ENCODE measurements around the gene RTN4RL1.

RTN4RL1 gene

DNA sequence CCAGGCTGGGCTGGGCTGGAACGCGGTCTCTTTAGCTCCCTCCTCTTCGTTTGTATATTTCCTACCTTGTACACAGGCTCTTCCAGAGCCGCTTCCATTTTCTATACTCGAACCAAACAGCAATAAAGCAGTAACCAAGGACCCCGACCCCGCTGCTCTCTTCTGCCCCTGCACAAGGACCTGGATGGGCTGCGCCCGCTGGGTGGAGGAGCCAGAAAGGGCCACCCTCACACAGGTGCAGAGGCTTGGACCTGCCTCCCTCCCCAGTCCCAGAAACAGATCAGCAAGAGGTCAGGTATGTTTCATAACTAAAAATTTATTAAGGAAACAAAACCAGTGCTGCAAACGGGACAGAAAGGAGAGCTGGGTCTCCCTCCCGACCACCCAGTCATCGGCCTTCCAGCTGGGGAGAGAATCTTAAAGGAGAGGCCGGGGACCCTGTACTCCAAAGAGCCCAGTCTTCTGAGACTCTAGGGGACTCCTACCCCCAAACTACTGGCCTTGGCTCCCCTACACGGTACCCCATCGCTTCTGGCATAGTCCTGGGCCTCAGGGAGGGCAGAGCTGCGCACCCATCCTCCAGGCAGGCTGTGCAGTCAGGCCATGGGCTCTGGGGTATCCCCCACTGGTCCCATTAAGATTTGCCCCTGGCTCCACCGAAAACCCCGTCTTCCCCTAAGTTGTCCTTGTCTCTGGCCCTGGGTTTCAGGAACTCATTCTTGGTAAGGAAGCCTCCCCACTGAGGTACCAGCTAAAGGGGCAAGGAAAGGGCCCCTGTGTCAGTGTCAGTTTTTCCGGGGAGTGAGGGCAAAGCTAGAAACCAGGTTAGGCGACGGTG is 34.6 kb upstream of the RTN4RL1 start:
- no peak for DNase-seq

DNA sequence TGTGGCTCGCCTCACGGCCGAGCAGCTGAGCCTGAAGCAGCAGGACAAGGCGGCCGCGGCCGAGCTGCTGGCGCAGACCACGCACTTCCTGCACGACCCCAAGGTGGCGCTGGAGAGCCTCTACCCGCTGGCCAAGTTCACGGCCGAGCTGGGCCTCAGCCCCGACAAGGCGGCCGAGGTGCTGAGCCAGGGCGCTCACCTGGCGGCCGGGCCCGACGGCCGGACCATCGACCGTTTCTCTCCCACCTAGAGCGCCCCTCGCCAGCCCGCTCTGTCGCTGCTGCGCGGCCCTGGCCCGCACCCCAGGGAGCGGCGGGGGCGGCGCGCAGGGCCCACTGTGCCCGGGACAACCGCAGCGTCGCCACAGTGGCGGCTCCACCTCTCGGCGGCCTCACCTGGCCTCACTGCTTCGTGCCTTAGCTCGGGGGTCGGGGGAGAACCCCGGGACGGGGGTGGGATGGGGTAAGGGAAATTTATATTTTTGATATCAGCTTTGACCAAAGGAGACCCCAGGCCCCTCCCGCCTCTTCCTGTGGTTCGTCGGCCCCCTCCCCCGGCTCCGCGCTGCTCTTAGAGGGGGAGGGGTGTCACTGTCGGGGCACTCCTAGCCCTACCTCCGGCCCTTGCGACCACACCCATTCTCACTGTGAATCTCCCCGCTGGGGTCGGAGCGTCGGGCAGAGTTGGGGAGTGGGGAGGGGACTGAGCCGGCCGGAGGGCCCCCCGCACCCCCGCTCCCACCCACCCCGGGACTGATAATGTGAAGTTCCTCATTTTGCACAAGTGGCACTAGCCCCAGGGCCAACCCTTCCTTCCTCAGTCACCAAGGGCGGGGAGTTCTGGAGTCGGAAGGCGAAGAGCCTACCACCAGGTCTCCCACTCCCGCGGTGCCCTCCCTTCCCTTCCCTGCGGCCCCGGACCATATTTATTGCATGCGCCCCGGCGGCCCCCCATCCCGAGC is 33.7 kb upstream of the RTN4RL1 start:
- DNase-seq, result no peak

DNA sequence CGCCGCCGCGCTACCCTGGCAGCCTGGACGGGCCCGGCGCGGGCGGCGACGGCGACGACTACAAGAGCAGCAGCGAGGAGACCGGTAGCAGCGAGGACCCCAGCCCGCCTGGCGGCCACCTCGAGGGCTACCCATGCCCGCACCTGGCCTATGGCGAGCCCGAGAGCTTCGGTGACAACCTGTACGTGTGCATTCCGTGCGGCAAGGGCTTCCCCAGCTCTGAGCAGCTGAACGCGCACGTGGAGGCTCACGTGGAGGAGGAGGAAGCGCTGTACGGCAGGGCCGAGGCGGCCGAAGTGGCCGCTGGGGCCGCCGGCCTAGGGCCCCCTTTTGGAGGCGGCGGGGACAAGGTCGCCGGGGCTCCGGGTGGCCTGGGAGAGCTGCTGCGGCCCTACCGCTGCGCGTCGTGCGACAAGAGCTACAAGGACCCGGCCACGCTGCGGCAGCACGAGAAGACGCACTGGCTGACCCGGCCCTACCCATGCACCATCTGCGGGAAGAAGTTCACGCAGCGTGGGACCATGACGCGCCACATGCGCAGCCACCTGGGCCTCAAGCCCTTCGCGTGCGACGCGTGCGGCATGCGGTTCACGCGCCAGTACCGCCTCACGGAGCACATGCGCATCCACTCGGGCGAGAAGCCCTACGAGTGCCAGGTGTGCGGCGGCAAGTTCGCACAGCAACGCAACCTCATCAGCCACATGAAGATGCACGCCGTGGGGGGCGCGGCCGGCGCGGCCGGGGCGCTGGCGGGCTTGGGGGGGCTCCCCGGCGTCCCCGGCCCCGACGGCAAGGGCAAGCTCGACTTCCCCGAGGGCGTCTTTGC is 32.8 kb upstream of the RTN4RL1 start:
- DNase-seq, result no peak

DNA sequence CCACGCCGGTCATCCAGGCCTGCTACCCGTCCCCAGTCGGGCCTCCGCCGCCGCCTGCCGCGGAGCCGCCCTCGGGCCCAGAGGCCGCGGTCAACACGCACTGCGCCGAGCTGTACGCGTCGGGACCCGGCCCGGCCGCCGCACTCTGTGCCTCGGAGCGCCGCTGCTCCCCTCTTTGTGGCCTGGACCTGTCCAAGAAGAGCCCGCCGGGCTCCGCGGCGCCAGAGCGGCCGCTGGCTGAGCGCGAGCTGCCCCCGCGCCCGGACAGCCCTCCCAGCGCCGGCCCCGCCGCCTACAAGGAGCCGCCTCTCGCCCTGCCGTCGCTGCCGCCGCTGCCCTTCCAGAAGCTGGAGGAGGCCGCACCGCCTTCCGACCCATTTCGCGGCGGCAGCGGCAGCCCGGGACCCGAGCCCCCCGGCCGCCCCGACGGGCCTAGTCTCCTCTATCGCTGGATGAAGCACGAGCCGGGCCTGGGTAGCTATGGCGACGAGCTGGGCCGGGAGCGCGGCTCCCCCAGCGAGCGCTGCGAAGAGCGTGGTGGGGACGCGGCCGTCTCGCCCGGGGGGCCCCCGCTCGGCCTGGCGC is 32.1 kb upstream of the RTN4RL1 start:
- no peak for DNase-seq

DNA sequence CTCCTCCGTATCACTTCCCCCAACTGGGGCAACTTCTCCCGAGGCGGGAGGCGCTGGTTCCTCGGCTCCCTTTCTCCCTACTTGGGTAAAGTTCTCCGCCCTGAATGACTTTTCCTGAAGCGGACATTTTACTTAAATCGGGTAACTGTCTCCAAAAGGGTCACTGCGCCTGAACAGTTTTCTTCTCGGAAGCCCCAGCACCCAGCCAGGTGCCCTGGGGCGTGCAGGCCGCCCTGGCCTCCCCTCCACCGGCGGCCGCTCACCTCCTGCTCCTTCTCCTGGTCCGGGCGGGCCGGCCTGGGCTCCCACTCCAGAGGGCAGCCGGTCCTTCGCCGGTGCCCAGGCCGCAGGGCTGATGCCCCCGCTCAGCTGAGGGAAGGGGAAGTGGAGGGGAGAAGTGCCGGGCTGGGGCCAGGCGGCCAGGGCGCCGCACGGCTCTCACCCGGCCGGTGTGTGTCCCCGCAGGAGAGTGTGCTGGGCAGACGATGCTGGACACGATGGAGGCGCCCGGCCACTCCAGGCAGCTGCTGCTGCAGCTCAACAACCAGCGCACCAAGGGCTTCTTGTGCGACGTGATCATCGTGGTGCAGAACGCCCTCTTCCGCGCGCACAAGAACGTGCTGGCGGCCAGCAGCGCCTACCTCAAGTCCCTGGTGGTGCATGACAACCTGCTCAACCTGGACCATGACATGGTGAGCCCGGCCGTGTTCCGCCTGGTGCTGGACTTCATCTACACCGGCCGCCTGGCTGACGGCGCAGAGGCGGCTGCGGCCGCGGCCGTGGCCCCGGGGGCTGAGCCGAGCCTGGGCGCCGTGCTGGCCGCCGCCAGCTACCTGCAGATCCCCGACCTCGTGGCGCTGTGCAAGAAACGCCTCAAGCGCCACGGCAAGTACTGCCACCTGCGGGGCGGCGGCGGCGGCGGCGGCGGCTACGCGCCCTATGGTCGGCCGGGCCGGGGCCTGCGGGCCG is 31.4 kb upstream of the RTN4RL1 start:
- no peak for DNase-seq

DNA sequence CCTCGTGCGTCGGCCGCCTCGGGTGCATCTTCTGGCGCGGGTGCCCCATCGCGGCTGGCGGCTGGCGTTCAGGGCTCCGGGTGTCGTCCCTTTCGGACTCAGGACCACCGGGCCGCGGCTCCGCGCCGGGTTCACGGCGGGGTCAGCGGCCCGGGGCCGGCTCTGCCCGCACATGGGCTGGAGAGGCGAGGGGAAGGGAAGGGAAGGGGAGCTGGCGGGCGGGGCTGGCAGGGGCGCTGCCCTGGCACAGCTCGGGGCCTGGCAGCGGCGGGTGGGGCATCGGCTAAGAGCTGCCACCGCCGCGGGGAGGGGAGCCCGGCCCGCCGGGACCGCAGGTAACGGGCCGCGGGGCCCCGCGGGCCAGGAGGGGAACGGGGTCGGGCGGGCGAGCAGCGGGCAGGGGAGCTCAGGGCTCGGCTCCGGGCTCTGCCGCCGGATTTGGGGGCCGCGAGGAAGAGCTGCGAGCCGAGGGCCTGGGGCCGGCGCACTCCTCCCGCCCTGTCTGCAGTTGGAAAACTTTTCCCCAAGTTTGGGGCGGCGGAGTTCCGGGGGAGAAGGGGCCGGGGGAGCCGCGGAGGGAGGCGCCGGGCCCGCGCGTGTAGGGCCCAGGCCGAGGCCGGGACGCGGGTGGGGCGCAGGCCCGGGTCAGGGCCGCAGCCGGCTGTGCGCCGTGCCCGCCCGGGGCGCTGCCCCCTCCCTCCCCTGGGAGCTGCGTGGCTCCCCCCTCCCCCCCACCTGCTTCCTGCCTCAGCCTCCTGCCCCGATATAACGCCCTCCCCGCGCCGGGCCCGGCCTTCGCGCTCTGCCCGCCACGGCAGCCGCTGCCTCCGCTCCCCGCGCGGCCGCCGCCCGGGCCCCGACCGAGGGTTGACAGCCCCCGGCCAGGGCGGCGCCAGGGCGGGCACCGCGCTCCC is 30.4 kb upstream of the RTN4RL1 start:
- DNase-seq, result no peak

DNA sequence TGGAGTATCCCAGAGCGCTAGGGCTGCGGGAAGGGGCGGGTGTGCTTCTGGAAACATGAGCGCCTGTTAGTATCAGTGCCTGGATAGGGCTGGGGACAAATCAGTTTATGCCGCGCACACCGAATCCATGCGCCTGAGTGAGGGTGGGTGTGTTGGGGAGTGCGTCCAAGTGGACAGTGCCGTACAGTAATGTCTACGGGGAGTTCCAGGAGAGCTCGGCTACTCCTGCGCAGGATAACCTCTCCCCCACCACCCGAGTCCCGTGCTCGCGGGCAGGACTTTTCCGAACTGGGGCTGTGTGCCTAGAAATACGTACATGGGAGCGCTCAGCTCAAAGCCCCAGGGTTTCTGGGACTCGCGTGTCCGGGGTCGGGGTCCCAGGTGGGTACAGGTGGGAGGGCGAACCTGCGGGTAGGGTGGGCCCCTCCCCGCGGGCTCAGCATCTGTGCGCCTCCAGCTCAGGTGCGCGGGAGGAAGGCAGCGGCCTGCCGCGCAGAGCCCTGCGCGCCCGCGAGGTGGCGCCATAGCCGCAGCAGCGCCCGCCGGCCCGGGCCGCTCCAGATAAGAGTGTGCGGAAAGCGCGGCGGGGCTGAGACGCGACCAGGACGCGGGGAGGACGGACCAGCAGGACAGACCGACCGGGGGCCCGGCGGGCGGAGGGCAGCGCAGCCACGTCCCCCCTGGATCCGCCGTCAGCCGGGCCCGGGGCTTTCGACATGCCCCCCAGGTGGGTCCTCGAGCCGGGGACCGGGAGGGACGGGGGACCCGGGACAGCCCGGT is 29.6 kb upstream of the RTN4RL1 start, which contains the start of gene HIC1:
HIC1 (plus strand) TSS at position 592 of the 780 bp plus-strand sequence. CDS start 1,588 bp downstream, outside the sequence.
- peak; percentile 18 to 35 for DNase-seq

DNA sequence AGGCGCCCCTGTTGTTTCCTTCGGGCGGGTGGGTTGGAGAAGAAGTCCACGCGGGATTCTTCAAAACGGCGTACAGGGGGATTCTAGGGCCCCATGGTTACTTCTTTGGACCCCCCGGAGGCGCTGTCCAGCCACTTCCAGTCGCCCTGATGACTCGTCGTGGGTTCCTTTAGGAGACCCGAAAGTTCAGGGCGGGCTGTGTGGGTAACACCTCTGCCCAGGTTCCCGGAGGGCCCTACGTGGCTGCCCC is 29.1 kb upstream of the RTN4RL1 start:
- DNase-seq, result no peak

DNA sequence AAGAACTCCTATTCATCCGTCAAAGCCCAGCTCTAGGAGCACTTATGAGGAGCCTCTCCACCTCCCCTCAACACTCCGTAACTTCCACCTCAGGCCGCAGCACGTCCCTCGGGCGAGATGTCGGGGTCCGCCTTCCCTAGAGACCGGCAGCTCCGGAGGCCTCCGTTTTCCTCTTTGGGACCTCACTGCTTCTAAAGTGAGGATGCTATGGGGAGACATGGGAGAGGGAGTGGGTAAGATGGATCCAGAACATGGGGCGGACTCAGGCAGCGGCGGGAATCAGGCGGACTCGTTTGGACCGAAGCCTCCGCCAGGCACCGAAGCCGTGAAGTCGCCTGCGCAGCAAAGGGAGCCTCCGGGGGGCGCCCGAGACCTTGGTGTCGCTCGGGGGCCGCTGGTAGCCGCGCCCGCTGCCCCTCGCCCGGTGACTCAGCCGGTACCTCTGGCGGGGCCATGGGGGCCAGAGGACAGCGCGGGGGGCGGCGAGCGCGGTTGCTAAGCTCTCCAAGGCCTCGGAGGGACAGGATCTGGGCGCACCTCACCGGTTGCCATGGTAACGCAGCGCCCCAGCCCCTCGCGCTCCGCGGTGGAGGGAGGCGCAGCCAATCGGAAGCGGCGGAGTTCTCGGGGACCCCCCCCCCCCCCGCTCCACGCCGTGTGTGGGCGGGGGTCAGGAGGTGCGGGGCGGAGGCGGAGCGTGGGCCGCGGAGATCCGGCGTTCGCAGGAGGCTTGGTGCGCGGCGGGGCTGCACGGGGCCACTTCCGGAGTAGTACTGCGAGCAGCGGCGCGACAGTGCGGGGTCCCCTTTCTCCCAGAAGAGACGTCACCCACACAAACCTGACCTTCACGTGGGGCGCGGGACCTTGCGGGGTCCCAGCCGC is 28.5 kb upstream of the RTN4RL1 start:
- peak; percentile 17 to 61 for DNase-seq

DNA sequence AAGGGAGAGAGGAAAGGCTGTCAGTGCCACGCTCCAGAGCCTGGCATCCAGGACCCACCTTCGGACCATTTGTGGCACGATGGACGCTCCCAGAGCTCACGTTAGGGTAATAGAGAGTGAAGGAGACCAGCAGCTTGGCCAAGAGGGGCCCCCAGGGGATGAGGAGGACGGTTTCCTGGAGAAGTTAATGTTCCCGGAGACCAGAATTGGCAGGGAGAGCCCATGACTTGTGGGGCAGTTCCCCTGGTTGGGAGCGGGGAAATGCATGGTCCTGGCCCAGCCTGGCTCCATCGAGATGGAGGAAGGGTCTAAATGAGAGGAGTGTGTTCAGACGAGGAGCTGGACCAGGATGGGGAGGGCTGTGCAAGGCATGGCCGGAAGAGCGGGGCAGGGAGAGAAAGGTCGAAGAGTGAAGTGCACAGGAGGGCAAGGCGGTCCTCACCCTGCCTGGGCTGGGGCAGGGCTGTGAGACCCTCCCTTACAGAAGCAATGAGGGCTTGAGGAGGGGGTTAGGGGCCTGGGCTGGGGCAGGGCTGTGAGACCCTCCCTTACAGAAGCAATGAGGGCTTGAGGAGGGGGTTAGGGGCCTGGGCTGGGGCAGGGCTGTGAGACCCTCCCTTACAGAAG is 26.9 kb upstream of the RTN4RL1 start:
- DNase-seq, result no peak

DNA sequence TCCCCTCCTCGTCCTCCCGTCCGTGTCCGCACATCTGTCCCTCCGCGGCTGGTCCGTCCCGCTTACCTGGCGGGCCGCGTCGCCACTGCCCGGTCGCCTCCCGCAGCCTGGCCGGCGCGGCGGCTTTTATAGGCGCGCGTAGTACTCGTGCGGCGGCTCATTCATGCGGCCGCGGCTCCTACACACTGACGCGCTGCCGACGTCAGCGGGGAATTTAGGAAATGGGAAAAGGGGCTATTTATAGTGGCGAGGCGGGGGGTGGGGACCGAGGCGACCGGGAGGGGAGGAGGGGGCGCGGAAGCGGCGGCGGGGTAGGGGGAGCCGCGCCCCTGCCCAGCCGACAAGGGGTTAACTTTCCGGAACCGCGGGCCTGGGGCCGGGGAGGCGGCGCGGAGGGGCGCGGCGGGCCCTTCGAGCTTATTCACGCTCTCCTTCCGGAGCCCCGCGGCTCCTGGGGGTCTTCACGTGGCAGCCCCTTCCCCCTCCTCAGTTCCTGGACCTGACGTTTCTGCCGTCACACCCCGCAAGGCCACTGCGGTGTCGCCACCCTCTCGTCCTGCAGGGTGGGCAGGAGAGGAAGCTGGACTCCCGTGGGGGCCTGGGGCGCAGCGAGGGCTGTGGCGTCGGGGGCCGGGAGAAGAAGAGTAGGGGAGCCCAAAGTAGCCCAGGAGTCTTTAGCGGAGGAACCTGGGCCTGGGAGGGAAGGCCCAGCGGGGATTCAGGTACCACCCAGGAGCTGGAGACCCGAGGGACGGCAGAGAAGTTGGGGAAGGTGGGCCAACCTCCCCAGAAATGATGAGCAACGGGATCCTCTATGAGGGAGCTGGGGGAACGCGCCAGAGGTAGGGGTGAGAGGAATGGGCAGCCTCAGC is 26.2 kb upstream of the RTN4RL1 start:
- DNase-seq, result no peak

DNA sequence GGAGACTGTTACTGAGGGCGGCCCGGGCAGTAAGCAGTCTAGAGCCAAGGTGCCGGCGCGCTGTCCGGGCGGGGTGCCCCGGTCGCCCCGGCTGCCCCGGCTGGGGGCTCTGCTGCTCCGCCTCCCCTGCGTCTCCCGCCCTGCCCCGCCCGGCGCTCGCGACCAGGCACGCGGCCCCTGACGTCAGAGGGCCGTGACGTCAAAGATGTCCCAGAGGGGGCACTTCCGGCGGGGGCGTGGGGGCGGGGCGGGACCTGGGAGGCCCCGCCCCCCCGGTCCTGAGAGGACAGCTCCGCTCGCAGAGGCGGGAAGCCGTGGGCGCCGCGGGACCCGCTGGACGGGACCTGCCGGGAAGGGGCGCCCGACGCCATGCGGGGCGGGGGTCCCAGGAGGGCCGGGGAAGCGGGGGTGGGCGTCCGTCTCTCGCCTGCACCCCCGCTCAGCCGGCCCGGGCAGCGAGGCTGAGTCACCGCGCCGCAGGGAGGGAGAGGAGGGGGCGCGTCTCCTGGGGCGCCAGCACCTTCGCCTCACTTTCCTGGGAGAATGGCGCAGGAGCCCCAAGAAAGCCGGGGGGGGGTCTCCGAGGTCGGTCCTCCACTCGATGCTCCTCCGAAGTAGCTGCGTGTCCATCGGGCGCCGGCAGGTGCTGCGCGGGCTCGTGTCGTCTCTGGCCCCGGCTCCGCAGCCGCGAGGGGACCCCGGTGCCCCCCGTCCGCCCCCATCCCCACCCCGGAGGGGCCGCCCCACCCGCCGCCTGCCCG is 25.3 kb upstream of the RTN4RL1 start:
- peak in 1 of 2 donors; percentile 36 for DNase-seq

DNA sequence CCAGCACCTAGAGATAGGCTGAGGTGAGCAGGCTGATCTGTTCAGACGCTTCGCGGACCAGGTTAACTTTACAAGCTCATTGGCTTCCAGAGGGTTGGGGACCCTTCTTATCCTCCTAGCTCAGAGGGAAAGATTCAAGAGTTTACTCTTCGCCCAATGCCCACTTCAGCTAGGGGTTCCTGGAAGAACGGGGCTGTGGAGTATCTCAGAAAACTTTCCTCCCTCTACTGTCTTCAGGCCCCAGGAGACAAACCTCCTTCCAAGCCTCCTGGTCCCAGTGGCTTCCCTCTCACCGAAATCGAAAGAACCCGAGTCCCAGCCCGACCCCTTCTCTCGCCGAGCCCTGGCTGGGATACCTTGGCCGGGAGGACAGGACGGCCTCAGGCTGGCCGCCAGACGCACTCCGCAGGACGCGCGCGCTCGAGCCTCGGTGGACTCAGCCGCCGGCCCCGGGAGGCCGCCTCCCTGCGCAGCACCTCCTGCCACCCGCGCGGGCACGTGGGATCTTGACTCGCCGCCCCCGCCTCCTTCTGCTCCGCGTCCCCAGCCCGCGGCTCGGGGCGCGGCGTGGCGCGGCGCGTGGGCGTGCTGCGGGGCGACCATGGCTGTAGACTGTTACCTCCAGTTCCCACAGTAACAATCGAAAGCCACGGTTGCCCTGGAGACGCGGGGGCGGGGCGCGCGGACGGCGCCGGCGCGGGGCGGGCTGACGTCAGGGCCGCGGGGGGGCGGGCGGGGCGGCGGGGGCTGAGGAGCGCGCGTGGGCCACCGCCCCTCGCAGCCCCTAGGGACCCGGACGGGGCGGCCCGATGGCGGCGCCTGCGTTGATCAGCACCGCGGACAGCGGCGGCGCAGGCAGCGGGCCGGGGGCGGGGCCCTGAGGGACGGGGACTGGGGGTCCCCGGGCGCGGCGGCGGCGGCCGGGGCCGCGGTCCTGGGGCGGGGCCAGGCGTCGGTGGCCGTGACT is 24.5 kb upstream of the RTN4RL1 start:
- DNase-seq, result peak; percentile 54 to 59

DNA sequence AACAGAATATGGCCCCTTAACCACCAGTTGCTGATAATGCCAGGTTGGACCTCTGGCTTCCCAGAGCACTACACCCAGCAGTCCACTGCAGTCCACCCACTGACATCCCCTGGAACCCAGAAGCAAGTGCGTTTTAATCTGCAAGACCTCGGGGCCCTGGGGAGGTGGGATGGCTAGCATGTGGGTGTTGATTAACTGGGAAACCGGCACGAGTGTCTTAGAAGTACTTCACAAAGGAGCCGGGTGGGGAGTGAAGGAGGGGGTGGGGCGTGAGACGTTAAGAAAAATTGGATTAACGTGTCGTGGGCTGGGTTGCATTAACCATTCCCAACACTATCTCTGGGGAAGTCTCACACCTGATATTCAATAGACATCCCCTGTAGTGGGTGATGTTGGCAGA is 23.7 kb upstream of the RTN4RL1 start:
- DNase-seq, result no peak

DNA sequence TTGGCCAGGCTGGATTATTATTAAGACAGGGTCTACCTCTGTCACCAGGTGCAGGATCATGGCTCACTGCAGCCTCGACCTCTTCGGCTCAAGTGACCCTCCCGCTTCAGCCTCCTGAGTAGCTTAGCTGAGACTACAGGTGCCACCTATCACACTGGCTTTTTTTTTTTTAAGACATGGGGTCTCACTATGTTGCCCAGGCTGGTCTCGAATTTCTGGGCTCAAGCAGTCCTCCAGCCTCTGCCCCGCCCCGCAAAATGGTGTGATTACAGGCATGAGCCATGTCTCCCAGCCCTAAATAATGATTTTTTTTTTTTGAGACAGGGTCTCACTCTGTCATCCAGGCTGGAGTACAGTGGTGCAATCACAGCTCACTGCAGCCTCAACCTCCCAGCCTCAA is 22.5 kb upstream of the RTN4RL1 start:
- no peak for DNase-seq
